GM12878 (cell line): ENCODE results near the gene ABCC4. TPM values are rescaled to one million over a fixed set of nuclear protein-coding genes. Genes with fewer than 3 reads are reported as not detected.

Source experiments
- ATAC-seq: fragments of 200-7000 bp; cut with Tn5 transposase; 3 replicates; pipeline ENCODE4 v1.9.1; 2020; ENCODE audit warnings: mild to moderate bottlenecking, moderate library complexity
- BruUV-seq: library from RNA; stranded (reverse); fragments of 400-500 nt; replicated peaks from 2 replicates; lab custom pipeline; 2021; lab: Mats Ljungman, UMichigan
- CTCF ChIA-PET: fragments of 300-600 bp; sonication (Branson Sonifier 250); formaldehyde crosslinking; extraction: SDS; loops from one replicate; lab custom pipeline; 2021; ENCODE audit warnings: inconsistent platforms; lab: Yijun Ruan, JAX
- POLR2A ChIA-PET: fragments of 350-600 bp; formaldehyde crosslinking; extraction: SDS; loops from one replicate; lab custom pipeline; 2021; ENCODE audit warnings: inconsistent platforms; lab: Charles Lee
- RAD21 ChIA-PET: fragments of 300-600 bp; sonication (Branson Sonifier 250); formaldehyde crosslinking; loops from one replicate; lab custom pipeline; 2023; ENCODE audit warnings: antibody characterized with exemption; ENCODE audit not compliant: unreplicated experiment; lab: Charles Lee
- SMC1A ChIA-PET: fragments of 300-600 bp; sonication (Branson Sonifier 250); formaldehyde crosslinking; loops from one replicate; lab custom pipeline; 2023; ENCODE audit not compliant: unreplicated experiment, uncharacterized antibody; lab: Charles Lee
- DNase-seq: peaks from one replicate; pipeline ENCODE4 v3.0.0-alpha.2; 2011; ENCODE audit warnings: low read depth, low spot score
- FAIRE-seq: peaks from 3 replicates; lab custom pipeline; 2011; peaks lifted over from hg19 to GRCh38; lab: Jason Lieb, UNC
- H2AFZ ChIP-seq: 2 replicates; pipeline ENCODE4 v1.6.0; 2011; ENCODE audit warnings: low read depth, low read length, control low read depth; ENCODE audit not compliant: control insufficient read depth
- H3K27ac ChIP-seq: 2 replicates; pipeline ENCODE4 v1.5.1; 2011; ENCODE audit warnings: control low read depth; ENCODE audit not compliant: control insufficient read depth, insufficient read depth
- H3K27me3 ChIP-seq, 2 experiments: replicated peaks in 1 of 2; 2 replicates each; pipeline versions ENCODE4 v1.6.0 to v1.6.1; 2011; ENCODE audit warnings: low read length in 1 of 2; ENCODE audit not compliant: control insufficient read depth in 2 of 2, insufficient read depth in 2 of 2
- H3K36me3 ChIP-seq, 2 experiments: 2 replicates each; pipeline ENCODE4 v1.5.1; 2011; ENCODE audit warnings: low read length in 1 of 2; ENCODE audit not compliant: control insufficient read depth in 2 of 2, insufficient read depth in 2 of 2
- H3K4me1 ChIP-seq: 2 replicates; pipeline ENCODE4 v1.6.1; 2011; ENCODE audit warnings: mild to moderate bottlenecking, low read length, moderate library complexity, mixed read lengths; ENCODE audit not compliant: control insufficient read depth, insufficient read depth
- H3K4me2 ChIP-seq: 2 replicates; pipeline ENCODE4 v1.6.0; 2011; ENCODE audit warnings: control low read depth; ENCODE audit not compliant: control insufficient read depth, insufficient read depth
- H3K4me3 ChIP-seq: fragments of 200-600 bp; sonication (generic); 2 replicates; pipeline ENCODE4 v1.5.1; 2016
- H3K79me2 ChIP-seq: 2 replicates; pipeline ENCODE4 v1.6.0; 2011; ENCODE audit warnings: low read length; ENCODE audit not compliant: control insufficient read depth, insufficient read depth
- H3K9ac ChIP-seq: 2 replicates; pipeline ENCODE4 v1.8.0; 2011; ENCODE audit warnings: low read length, control low read depth, mixed read lengths; ENCODE audit not compliant: control insufficient read depth, insufficient read depth
- H3K9me3 ChIP-seq: replicated peaks from 3 replicates; pipeline ENCODE4 v1.5.1; 2011; ENCODE audit warnings: mild to moderate bottlenecking, low read length; ENCODE audit not compliant: control insufficient read depth, insufficient read depth
- H4K20me1 ChIP-seq: 2 replicates; pipeline ENCODE4 v1.6.0; 2011; ENCODE audit not compliant: control insufficient read depth, insufficient read depth
- ATF7 ChIP-seq: fragments of 450-650 bp; IDR thresholded peaks from 2 replicates; pipeline ENCODE4 v1.6.1; 2016; ENCODE audit warnings: low read depth, mild to moderate bottlenecking
- BRCA1 ChIP-seq: IDR thresholded peaks from 2 replicates; pipeline ENCODE4 v1.6.1; 2011; ENCODE audit warnings: low read depth, low read length, improper control_type of control experiment
- CBX3 ChIP-seq: fragments of 200-600 bp; sonication (generic); IDR thresholded peaks from 2 replicates; pipeline ENCODE4 v1.6.1; 2016; ENCODE audit warnings: low read depth, borderline replicate concordance
- SMARCA5 ChIP-seq: fragments of 450-650 bp; IDR thresholded peaks from 2 replicates; pipeline ENCODE4 v1.6.1; 2017; ENCODE audit warnings: mild to moderate bottlenecking
- TCF12 ChIP-seq: IDR thresholded peaks from 2 replicates; pipeline ENCODE4 v1.6.1; 2011; ENCODE audit warnings: low read depth, mild to moderate bottlenecking, low read length
- WGBS: methylation state at CpG from one replicate; pipeline ENCODE4 v1.1.6; 2016; ENCODE audit warnings: low lambda C conversion rate; ENCODE audit not compliant: insufficient replicate concordance, insufficient coverage; ENCODE audit errors: missing lambda C conversion rate; 5-methylcytosine and 5-hydroxymethylcytosine counted together
- in situ Hi-C: fragments of 300-500 bp; cut with MboI; formaldehyde crosslinking; loops from 9 replicates; pipeline ENCODE4 v1.14.3; 2018; ENCODE audit warnings: mixed read lengths
- intact Hi-C: fragments of 100-400 bp; cut with micrococcal nuclease; formaldehyde crosslinking; loops from one replicate; pipeline ENCODE4 v1.14.2; 2022; ENCODE audit not compliant: unreplicated experiment
- polyA plus RNA-seq, 11 experiments: library from polyadenylated mRNA; depleted of rRNA in 4 of 11; unstranded in 6 of 11; stranded (reverse) in 5 of 11; fragments of >200 nt; fragmentation: Nextera tagmentation in 4 of 11; fragmentation: Illumina TruSeq in 1 of 11; extraction: Ambion mirVana in 4 of 11; extraction: Trizol in 1 of 11; gene quantifications; 1 replicate in 1 of 11; 2 replicates in 10 of 11; pipeline versions ENCODE4 v1.2.1 to v1.2.3, GENCODE V29; 2011 to 2016; ENCODE audit warnings: inconsistent platforms in 2 of 11, missing spikeins in 2 of 11, low read depth in 1 of 11
- total RNA-seq, 4 experiments: library from RNA; depleted of rRNA in 3 of 4; stranded (reverse); fragments of >200 nt in 3 of 4; fragmentation: Illumina TruSeq in 1 of 4; extraction: Trizol in 1 of 4; gene quantifications; 2 replicates each; pipeline versions ENCODE4 v1.2.1 to v1.2.3, GENCODE V29; 2013 to 2021
- TF ChIP-seq, protein P1 (sequence below): fragments of 450-650 bp; formaldehyde crosslinking; IDR thresholded peaks from 2 replicates; pipeline ENCODE4 v1.5.0; 2022; ENCODE audit warnings: mild to moderate bottlenecking, missing genetic modification characterization
- TF ChIP-seq, protein P2 (sequence below): fragments of 450-650 bp; formaldehyde crosslinking; IDR thresholded peaks from 2 replicates; pipeline ENCODE4 v1.4.0; 2022; ENCODE audit warnings: mild to moderate bottlenecking, moderate library complexity
- TF ChIP-seq, protein P3 (sequence below): IDR thresholded peaks from 2 replicates; pipeline ENCODE4 v1.6.1; 2012; ENCODE audit warnings: mild to moderate bottlenecking, low read depth, low read length
- TF ChIP-seq, protein P4 (sequence below): fragments of 150-350 bp; IDR thresholded peaks from 2 replicates; pipeline ENCODE4 v1.6.1; 2014; ENCODE audit warnings: mild to moderate bottlenecking, low read depth, low read length

ABCC4 gene
- total and polyA plus RNA-seq, 10 of the 15 experiments (the other 5 are each of a cell fraction or from before 2014, with no cell fraction given): 7.2 to 44.4 (median 24.1) TPM

DNA sequence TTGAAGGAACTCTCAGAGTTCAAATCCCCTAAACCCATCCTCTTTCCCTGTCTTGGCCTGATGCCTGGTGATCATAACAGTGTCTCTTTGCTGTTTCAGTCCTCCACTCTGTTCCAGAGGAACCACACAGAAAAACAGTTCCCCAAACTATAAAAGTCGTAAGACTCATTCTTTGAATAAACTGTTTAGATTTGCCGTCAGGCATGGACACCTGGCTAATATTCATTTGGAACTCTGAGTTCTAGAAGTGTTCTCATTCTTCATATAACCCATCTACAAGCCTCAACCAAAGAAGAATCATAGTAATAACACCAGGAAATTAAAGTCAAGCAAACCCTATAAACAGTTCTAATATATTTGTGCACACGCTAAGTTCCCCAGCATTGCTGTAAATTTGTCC is 37.7 kb upstream of the ABCC4 start (continued):
- TF ChIP-seq TCF12 (no peak), BRCA1 (no peak), SMARCA5 (no peak)
- TF ChIP-seq, protein P1, sequence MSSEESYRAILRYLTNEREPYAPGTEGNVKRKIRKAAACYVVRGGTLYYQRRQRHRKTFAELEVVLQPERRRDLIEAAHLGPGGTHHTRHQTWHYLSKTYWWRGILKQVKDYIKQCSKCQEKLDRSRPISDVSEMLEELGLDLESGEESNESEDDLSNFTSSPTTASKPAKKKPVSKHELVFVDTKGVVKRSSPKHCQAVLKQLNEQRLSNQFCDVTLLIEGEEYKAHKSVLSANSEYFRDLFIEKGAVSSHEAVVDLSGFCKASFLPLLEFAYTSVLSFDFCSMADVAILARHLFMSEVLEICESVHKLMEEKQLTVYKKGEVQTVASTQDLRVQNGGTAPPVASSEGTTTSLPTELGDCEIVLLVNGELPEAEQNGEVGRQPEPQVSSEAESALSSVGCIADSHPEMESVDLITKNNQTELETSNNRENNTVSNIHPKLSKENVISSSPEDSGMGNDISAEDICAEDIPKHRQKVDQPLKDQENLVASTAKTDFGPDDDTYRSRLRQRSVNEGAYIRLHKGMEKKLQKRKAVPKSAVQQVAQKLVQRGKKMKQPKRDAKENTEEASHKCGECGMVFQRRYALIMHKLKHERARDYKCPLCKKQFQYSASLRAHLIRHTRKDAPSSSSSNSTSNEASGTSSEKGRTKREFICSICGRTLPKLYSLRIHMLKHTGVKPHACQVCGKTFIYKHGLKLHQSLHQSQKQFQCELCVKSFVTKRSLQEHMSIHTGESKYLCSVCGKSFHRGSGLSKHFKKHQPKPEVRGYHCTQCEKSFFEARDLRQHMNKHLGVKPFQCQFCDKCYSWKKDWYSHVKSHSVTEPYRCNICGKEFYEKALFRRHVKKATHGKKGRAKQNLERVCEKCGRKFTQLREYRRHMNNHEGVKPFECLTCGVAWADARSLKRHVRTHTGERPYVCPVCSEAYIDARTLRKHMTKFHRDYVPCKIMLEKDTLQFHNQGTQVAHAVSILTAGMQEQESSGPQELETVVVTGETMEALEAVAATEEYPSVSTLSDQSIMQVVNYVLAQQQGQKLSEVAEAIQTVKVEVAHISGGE (CRISPR knock-in tag): no peak

DNA sequence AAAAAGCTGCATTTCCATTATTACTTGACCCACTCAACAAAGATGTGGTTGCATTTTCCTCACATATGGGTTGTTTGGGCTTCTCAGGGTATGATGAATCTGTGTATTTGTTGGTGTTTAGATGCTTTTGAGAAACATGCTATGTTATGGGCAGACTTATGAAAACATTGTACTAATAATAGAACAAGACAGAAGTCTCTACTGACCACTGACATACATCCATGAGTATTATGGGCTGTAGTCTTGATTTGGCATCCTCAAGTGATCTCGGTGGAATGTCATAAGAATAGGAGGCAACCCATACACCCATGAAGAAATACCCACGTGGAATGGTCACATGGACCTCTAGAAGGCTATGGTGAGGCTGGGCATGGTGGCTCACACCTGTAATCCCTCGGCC is 36.3 kb upstream of the ABCC4 start:
- intact Hi-C loops: no loop called here
- no peak for ATAC-seq
- Histone ChIP-seq H3K79me2 (no peaks in the 10 kb centered on the region), H4K20me1 (no peaks in the 10 kb centered on the region), H3K9ac (no peak overlapping the region), H3K27me3 (no peaks in the 10 kb centered on the region), H3K9me3 (no peaks in the 10 kb centered on the region), H3K27ac (no peak overlapping the region), H3K4me2 (no peak overlapping the region), H3K4me1 (no peaks in the 10 kb centered on the region), H3K4me3 (no peak overlapping the region), H3K36me3 (no peaks in the 10 kb centered on the region), H2AFZ (no peak overlapping the region)
- POLR2A ChIA-PET: no interaction called here
- CTCF ChIA-PET: interaction anchor here (0.6 to 2.0 kb wide), 2 partner anchors 148 to 486 kb away, joined by 4 to 5 read pairs; no protein-coding TSS in a partner anchor
- DNase-seq: no peak
- RAD21 ChIA-PET: interaction anchor here (1.2 kb wide), 1 partner anchor 42 kb away, joined by 4 read pairs; no protein-coding TSS in a partner anchor
- in situ Hi-C loops: no loop called here
- WGBS: 47% methylated on average over 3 of the region's 3 CpGs
- BruUV-seq: no TSS peak
- FAIRE-seq: no peak
- SMC1A ChIA-PET: no interaction called here
- TF ChIP-seq, protein P2, sequence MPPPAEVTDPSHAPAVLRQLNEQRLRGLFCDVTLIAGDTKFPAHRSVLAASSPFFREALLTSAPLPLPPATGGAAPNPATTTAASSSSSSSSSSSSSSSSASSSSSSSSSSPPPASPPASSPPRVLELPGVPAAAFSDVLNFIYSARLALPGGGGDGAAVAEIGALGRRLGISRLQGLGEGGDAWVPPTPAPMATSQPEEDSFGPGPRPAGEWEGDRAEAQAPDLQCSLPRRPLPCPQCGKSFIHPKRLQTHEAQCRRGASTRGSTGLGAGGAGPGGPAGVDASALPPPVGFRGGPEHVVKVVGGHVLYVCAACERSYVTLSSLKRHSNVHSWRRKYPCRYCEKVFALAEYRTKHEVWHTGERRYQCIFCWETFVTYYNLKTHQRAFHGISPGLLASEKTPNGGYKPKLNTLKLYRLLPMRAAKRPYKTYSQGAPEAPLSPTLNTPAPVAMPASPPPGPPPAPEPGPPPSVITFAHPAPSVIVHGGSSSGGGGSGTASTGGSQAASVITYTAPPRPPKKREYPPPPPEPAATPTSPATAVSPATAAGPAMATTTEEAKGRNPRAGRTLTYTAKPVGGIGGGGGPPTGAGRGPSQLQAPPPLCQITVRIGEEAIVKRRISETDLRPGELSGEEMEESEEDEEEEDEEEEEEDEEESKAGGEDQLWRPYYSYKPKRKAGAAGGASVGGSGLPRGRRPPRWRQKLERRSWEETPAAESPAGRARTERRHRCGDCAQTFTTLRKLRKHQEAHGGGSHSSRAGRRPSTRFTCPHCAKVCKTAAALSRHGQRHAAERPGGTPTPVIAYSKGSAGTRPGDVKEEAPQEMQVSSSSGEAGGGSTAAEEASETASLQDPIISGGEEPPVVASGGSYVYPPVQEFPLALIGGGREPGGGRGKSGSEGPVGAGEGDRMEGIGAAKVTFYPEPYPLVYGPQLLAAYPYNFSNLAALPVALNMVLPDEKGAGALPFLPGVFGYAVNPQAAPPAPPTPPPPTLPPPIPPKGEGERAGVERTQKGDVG (CRISPR knock-in tag): no peak
- TF ChIP-seq CBX3 (no peak), ATF7 (no peak)
- TF ChIP-seq, protein P3, sequence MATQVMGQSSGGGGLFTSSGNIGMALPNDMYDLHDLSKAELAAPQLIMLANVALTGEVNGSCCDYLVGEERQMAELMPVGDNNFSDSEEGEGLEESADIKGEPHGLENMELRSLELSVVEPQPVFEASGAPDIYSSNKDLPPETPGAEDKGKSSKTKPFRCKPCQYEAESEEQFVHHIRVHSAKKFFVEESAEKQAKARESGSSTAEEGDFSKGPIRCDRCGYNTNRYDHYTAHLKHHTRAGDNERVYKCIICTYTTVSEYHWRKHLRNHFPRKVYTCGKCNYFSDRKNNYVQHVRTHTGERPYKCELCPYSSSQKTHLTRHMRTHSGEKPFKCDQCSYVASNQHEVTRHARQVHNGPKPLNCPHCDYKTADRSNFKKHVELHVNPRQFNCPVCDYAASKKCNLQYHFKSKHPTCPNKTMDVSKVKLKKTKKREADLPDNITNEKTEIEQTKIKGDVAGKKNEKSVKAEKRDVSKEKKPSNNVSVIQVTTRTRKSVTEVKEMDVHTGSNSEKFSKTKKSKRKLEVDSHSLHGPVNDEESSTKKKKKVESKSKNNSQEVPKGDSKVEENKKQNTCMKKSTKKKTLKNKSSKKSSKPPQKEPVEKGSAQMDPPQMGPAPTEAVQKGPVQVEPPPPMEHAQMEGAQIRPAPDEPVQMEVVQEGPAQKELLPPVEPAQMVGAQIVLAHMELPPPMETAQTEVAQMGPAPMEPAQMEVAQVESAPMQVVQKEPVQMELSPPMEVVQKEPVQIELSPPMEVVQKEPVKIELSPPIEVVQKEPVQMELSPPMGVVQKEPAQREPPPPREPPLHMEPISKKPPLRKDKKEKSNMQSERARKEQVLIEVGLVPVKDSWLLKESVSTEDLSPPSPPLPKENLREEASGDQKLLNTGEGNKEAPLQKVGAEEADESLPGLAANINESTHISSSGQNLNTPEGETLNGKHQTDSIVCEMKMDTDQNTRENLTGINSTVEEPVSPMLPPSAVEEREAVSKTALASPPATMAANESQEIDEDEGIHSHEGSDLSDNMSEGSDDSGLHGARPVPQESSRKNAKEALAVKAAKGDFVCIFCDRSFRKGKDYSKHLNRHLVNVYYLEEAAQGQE: no peak
- TF ChIP-seq, protein P4, sequence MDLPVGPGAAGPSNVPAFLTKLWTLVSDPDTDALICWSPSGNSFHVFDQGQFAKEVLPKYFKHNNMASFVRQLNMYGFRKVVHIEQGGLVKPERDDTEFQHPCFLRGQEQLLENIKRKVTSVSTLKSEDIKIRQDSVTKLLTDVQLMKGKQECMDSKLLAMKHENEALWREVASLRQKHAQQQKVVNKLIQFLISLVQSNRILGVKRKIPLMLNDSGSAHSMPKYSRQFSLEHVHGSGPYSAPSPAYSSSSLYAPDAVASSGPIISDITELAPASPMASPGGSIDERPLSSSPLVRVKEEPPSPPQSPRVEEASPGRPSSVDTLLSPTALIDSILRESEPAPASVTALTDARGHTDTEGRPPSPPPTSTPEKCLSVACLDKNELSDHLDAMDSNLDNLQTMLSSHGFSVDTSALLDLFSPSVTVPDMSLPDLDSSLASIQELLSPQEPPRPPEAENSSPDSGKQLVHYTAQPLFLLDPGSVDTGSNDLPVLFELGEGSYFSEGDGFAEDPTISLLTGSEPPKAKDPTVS: no peak
